Neutrophil (primary cell): ENCODE measurements around the gene ZNF735.
"Not testable (repeated sequence)": the region's sequence is repeated elsewhere in the genome, so short reads cannot be mapped to it uniquely, and the experiment has no call there.

Experiments used
- H3K27ac ChIP-seq: fragments of 200-600 bp; sonication (generic); 2 replicates; pipeline ENCODE4 v1.5.1; 2016; ENCODE audit warnings: mild to moderate bottlenecking, moderate library complexity
- H3K27me3 ChIP-seq: fragments of 200-600 bp; sonication (generic); 2 replicates; pipeline ENCODE4 v1.6.0; 2016; ENCODE audit warnings: mild to moderate bottlenecking
- H3K36me3 ChIP-seq: fragments of 200-600 bp; sonication (generic); 2 replicates; pipeline ENCODE4 v1.5.1; 2017
- H3K4me1 ChIP-seq, 2 experiments: fragments of 200-600 bp in 1 of 2; sonication (generic) in 1 of 2; 1 replicate in 1 of 2; 2 replicates in 1 of 2; pipeline versions ENCODE4 v1.5.1 to v1.6.1; 2013 to 2016; ENCODE audit warnings: low read depth in 1 of 2, low read length in 1 of 2, mild to moderate bottlenecking in 1 of 2, moderate library complexity in 1 of 2; ENCODE audit not compliant: control insufficient read depth in 1 of 2, insufficient read depth in 1 of 2
- H3K4me3 ChIP-seq, 2 experiments: fragments of 200-600 bp in 1 of 2; sonication (generic) in 1 of 2; 1 replicate in 1 of 2; 2 replicates in 1 of 2; pipeline ENCODE4 v1.5.1; 2013 to 2016; ENCODE audit warnings: low read depth in 1 of 2, low read length in 1 of 2, mild to moderate bottlenecking in 1 of 2, moderate library complexity in 1 of 2
- H3K9me3 ChIP-seq: fragments of 200-600 bp; sonication (generic); 2 replicates; pipeline ENCODE4 v1.5.1; 2016
- CTCF ChIP-seq: fragments of 200-600 bp; sonication (generic); IDR thresholded peaks from 2 replicates; pipeline ENCODE4 v1.5.1; 2016; ENCODE audit warnings: antibody characterized with exemption

Gene ZNF735

DNA sequence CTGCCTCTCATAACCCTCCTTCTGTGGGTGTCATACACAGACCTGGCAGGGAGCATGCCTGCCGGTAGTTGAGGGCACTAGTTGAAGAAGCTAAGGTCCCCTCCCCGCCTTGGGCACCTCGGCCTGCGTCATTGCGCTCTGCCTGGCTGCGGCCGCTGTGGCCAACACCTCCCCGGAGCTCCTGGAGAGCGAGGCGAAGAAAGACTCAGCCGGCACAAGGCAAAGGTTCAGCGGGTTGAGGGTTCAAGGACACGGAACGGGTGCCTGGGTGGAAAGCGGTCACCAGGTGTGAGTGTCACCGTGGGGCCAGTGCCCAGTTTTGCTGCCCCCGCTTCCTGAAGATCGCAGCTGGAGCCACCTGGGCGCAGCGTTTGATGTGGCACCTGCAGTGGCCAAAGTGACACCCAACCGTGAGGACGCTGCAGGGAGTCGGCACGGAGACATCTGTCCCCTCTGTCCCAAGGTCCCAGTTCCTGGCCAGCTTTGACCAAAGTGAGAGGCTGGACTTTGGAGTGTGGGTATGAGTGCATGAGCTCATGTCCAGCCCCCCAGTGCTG, 14.8 kb upstream of the ZNF735 start:
- H3K27me3 ChIP-seq: no peaks in the 10 kb centered on the region
- no peaks in the 10 kb centered on the region for H3K4me1 ChIP-seq
- H3K9me3 ChIP-seq: no peaks in the 10 kb centered on the region
- TF ChIP-seq CTCF: no peak
- no peaks in the 10 kb centered on the region for H3K36me3 ChIP-seq
- no peak overlapping the region for H3K4me3 ChIP-seq
- no peak overlapping the region for H3K27ac ChIP-seq

- no peaks in the 10 kb centered on the region for H3K4me1 ChIP-seq
- no peaks in the 10 kb centered on the region for H3K27me3 ChIP-seq
- no peaks in the 10 kb centered on the region for H3K36me3 ChIP-seq
- no peak overlapping the region for H3K27ac ChIP-seq
- no peak overlapping the region for H3K4me3 ChIP-seq
- TF ChIP-seq CTCF: no peak
- H3K9me3 ChIP-seq: no peaks in the 10 kb centered on the region
Measured at GRCh38 chr7:64192775-64193174, 14.2 kb upstream of the ZNF735 start.

DNA sequence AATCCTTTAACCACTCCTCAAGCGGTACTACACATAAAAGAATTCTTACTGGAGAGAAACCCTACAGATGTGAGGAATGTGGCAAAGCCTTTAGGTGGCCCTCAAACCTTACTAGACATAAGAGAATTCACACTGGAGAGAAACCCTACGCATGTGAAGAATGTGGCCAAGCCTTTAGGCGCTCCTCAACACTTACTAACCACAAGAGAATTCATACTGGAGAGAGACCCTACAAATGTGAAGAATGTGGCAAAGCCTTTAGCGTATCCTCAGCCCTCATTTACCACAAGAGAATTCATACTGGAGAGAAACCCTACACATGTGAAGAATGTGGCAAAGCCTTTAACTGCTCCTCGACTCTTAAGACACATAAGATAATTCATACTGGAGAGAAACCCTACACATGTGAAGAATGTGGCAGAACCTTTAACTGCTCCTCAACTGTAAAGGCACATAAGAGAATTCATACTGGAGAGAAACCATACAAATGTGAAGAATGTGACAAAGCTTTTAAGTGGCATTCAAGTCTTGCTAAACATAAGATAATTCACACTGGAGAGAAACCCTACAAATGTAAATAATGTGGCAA, 12.8 kb downstream of the ZNF735 start:
- H3K4me1 ChIP-seq, H3K27me3 ChIP-seq, H3K4me3 ChIP-seq, H3K36me3 ChIP-seq, H3K9me3 ChIP-seq, H3K27ac ChIP-seq: not testable (repeated sequence)

- no peak overlapping the region for H3K4me3 ChIP-seq
- TF ChIP-seq CTCF: no peak
- H3K9me3 ChIP-seq: peaks cover 10% of the 10 kb centered on the region
- H3K27me3 ChIP-seq: no peaks in the 10 kb centered on the region
- no peak overlapping the region for H3K27ac ChIP-seq
- no peaks in the 10 kb centered on the region for H3K36me3 ChIP-seq
- no peaks in the 10 kb centered on the region for H3K4me1 ChIP-seq
Measured at GRCh38 chr7:64223366-64223765, 16.4 kb downstream of the ZNF735 start.

DNA sequence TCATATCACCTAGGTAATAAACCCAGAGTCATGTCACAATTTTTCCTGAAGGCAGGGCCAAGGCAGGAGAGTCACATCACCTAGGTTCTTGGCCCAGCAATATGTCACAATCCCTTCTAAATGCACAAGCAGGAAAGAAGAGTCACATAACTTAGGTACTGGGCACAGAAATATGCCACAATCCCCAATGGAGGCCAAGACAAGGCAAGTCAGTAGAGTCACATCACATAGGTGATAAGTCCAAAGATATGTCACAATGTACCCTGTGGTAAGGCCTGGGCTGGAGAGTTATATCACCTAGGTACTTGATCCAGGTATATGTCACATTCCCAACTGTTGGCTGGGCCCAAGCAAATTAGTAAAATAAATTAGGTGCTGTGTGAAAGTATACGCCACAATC, 21.2 kb downstream of the ZNF735 start, which contains the start of gene ZNF679:
Gene ZNF679 (plus strand): TSS at position 301 of the 400 bp plus-strand sequence. CDS start 20,644 bp downstream, outside the sequence.
- H3K27me3 ChIP-seq, H3K36me3 ChIP-seq, H3K9me3 ChIP-seq, H3K4me3 ChIP-seq, H3K27ac ChIP-seq, H3K4me1 ChIP-seq: not testable (repeated sequence)

DNA sequence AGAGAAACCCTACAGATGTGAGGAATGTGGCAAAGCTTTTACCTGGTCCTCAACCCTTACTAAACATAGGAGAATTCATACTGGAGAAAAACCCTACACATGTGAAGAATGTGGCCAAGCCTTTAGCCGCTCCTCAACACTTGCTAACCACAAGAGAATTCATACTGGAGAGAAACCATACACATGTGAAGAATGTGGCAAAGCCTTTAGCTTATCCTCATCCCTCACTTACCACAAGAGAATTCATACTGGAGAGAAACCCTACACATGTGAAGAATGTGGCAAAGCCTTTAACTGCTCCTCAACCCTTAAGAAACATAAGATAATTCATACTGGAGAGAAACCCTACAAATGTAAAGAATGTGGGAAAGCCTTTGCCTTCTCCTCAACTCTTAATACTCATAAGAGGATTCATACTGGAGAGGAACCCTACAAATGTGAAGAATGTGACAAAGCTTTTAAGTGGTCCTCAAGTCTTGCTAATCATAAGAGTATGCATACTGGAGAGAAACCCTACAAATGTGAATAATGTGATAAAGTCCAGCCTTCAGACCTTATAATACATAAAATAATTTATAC, 59.4 kb downstream of the ZNF735 start:
- no peak overlapping the region for H3K27ac ChIP-seq
- no peaks in the 10 kb centered on the region for H3K36me3 ChIP-seq
- no peak overlapping the region for H3K4me3 ChIP-seq
- TF ChIP-seq CTCF: no peak
- peaks cover 20% of the 10 kb centered on the region for H3K9me3 ChIP-seq
- no peaks in the 10 kb centered on the region for H3K4me1 ChIP-seq
- no peaks in the 10 kb centered on the region for H3K27me3 ChIP-seq
